ENCODE data around the gene IFIT5.
"Not testable (repeated sequence)": the region's sequence is repeated elsewhere in the genome, so short reads cannot be mapped to it uniquely, and the experiment has no call there.

IFIT5 gene

DNA sequence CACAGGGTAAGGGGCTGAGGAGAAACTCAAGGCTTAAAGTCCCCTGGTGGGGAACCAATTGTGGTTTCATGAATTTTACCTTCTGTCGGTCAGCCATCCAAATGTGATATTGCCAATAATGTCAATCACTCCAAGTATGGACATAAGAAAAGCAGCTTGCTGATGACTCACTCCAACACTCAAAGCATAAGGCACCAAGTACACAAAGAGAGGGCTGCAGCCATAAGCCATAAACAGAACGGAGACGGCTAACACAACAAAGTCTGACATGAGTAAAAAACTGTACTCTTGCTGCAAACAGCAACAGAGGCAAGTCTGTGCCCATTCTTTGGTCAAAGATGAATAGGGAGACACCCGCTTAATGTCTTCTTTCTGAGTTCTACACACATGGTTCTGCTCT is 24.2 kb downstream of the IFIT5 start:
- DNase-seq = no peak

DNA sequence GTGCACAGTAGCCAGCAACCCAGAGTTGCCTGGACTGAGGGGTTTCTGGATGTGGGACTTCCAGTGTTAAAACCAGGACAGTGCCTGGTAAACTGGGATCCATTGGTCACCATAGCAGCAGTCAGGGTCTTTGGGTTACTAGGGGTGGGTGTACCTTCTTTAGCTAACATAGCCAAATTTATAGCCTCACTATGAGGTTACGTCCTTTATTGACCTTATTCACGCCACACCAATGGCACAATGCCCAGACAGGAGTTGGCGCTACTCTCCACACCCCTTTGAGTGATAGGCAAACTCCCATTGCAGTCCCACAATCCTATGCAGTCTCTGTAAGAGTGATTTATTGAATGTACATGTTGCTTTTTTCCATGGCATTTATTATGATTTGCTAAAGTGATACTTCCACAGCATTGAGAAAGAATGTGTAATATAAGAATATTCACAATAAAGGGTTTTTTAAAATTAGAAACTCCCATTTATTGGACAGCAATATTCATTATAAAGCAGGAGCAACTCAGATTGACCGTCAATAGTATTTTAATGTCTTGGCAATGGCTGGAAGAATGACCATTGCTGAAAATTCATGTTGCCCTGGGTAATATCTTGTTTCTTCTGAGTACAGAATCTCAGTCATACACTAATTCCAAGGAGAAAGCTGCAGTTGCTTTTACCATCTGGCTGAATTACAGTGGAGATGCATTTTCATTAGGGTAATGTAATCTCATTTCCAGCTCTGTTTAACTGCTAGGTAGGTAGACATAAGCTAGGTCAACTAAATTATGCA is 26.1 kb downstream of the IFIT5 start:
- no peak for DNase-seq

DNA sequence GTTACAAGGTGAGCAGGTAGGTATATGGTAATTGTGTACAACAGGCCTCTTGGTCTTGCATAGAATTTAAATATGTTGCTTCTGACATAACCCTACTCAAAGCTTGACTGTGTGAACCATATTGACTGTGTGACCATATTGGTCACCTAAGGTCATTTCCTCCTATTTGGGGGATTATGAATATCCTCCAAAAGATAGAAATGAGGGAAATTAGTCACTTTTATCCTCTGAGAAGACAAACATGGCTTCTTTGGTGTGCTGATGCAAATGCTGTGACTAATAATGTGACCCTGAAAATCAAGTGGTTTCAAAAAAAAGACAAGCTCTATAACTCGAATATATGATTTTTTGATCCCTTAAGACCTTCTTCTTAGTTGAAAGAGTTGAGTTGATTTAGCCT is 27.9 kb downstream of the IFIT5 start:
- DNase-seq = no peak

DNA sequence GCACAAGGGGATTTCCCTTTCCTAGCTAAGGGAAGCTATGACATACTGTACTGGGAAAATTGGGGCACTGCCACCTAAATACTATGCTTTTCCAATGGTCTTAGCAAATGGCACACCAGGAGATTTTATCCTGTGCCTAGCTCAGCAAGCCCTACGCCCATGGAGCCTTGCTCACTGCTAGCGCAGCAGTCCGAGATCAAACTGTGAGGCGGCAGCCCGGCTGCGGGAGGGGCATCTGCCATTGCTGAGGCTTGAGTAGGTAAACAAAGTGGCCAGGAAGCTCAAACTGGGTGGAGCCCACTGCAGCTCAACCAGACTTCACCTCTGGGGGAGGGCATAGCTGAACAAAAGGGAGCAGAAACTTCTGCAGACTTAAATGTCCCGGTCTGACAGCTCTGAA is 30.5 kb downstream of the IFIT5 start:
- DNase-seq = not testable (repeated sequence)

DNA sequence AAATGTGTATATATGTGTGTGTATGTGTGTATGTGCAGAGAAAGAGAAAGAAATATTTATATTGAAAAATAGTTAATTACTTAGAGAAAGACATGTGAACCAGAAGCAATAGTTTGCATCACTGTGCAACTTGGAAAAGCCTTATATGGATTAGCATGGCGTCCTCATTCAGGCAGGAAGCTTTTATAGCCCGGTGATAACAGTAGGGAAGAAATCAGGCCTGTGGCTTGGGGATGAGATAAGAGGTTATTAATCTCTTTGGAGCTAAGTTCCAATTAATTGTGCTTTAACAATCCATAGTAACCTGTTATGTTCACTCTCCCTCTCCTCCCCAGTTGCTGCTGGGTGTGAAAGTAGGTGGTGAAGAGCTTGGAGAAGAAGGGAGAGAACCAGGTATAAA is 36.5 kb downstream of the IFIT5 start:
- DNase-seq = no peak

DNA sequence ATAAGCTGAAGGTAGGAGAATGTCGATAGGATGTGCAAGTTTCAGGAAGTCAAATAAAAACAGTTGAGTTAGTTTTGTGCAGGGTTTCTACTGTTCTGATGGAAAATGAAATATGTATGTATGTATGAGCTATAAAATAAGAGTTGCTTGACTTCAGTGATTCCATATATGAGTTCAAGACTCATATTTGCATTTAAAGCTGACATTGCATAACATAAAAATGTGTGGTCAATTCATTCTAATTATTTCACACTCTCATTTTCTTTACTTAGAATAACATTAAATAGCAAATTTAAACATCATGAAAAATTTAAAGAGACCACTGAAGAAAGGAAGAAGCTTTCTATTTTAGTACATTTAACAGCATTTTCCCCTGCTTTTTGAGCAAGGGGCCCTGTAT is 37.8 kb downstream of the IFIT5 start:
- DNase-seq = no peak

DNA sequence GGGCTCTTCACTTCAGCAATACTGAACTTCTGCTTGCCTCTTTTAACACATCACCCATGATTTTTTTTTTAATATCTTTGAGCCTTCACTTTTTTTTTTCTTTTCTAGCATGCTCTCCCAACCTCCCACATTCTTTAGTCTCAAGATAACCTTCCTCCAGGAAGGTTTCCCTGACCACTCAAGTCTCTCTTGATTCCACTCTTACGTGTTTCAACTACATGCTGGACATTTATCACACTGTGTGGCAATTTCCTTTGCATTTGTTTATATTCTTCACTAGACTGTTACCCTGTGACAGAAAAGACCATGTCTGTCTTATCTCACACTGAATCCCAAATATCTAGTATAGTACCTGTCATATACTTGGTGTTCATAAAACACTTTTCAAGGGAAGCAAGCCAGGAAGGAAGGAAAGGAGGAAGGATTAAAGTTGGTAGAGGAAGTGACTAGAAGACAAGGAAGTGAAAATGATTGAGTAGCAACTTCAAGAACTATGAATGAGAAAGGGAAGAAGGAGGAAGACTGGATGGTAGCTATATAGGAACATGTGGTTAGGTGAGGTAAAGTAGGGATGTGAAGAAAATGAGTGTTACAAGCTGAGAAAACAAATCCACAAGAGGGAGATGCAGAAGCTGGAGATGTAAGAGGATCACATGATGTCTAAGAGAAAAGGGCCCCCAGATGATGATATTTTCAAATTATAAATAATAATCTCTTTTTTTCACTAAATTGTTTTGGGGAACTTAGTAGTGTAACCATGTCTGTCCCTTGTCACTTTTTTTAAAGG is 40.4 kb downstream of the IFIT5 start:
- no peak for DNase-seq

DNA sequence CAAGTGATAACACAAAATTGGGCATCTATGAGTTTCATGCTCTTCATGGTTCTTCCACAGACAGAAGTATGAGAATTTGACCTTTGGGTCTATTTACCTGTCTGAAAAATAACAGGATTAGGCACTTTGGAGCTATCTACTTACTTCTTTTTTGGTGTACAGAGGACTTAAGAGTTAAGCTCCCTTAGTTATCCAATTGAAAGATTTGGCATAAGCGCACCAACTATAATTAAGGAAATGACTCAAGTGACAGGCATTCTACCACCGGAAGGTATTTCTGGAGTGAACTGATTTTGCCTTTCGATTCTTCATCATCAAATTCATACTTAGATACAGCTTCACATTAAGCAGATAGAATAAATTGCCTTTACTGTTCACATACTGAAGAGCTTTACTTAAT is 43.9 kb downstream of the IFIT5 start:
- no peak for DNase-seq

DNA sequence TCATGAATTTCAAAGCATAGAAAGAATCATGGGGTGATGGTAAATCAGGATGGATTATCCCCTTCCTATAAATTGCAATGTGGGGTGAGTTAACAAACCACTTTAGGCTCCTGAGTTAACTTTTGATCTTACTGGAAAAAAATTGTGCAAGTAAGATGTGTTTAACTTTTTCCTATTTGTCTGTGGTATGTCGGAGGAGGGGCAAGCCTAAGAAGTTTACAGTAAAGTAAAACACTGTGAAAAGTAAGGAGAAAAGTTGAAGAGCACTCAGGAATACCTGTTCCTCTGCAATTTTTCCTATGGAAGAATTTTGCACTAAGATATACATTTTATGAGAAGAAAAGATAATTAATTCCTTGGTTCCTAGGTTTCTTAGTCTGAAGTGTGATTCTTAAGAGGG is 44.4 kb downstream of the IFIT5 start:
- no peak for DNase-seq

DNA sequence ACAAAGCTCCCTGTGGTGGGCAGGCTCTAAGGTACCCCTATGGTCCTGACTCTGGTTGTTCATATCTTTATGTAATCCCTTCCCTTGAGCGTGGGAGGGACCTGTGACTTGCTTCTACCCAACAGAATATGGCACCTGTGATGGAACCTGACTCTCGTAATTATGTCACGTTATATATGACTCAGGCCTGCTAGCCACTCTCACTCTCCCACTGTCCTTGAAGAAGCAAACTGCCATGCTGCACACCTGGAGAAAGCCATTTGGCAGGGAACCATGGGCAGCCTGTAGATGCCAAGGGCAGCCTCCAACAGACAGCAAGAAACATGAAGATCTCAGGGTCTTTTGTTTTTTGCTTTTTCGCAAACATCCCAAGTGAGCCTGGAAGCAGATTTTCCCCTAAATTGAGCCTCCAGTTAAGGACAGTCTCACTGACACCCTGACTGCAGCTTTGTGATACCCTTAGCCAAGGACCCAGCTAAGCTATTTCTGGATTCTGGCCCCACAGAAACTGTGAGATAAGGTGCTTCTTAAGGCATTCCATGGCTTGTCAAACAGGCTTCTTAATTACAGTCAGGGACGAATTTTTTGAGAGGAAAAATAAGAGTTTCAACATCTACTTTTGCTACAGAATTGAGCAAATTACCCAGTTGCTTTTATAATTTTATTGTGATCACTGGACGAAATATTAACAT is 49.6 kb downstream of the IFIT5 start:
- no peak for DNase-seq

DNA sequence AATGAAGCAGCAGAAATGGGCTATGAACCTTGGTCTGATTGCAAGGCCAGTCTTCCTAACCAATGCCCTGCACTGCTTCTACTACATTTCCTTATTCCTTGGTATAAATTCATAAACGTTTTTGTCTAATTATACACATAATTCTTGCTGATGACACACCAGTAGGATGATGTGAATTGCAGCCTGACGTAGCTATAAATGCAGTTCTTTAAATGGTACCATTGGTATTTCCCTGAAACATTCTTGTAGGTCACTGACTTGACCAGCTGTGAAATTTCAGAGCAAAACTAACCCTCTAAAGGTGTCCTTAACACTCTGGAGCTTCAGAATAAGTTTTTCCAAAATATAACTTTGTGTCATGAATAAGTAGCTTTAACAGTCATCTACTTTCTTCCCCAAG is 50.8 kb downstream of the IFIT5 start:
- DNase-seq = no peak

DNA sequence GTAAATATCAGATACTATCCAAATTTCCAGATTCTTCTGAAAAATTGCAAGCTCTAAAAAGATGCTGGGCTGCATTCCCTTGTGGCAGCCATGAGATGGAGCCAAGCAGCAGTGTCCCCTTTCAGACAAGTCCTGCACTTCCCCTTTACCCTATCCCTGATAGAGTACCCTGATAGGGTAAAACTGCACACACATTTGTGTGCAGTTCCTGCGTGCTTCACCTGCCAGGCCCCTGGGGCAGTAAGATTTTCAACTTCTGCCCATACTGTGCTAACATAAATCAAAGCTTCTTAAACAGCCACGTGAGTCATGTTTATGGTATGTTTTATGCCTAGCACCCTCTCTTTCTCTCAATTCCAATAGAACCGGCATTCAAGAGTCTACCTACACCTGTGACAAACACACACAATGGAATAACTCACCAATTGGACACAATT is 52.2 kb downstream of the IFIT5 start:
- DNase-seq = no peak

DNA sequence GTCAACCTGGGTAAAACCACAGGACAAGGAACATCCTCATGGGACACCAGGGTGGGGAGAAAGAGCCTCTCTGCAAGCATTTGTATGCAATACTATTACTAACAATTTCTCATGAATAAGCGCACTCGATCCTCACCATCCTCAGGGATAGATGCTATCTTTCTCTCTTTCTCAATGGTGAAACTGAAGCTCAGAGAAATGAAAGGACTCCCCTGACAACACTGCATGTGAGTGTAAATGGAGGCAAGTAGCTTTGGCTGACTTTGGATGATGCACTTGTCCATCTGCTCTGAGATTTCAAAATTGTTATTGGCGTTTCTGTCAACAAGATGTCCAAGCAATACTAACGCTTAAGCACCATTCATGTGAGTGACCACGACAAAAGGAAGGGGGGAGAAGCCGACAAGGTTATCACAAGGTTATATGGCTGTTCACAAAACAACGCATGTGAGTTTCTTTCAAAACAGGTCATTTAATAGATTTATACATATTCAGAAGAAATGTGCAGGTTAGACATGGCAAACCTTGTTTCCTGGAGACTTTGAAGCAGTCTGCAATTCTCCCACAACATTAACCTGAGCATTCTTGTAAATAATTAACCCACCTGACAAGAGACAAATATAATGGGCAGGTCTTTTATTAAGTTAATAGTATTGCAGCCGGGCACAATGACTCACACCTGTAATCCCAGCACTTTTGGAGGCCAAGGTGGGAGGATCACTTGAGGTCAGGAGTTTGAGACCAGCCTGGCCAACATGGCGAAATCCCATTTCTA is 54.0 kb downstream of the IFIT5 start:
- no peak for DNase-seq

DNA sequence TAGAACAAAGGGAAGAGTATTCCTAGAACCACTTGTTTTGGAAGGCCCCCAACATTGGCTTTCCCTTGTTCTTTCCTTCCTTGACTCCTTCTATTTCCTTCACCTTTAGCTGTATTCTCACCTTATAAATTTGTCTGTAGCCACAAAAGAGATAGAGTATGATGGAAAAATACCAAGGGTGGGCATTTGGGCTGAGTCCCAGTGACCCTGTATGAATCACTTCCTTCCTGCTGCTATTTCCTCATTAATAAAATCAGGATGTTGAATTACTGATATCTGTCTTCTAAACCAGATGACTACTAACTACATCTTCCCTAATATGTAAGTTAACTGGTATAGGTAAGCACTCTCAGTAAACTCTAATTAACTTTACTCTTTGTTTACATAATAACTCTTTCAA is 55.1 kb downstream of the IFIT5 start:
- no peak for DNase-seq
